UCSD-AML1 (cell line): ENCODE measurements around the gene CUBN.

ENCODE experiments used
- DNase-seq: peaks from one replicate; lab custom pipeline; 2025; ENCODE audit not compliant: unreplicated experiment; lab: John Stamatoyannopoulos, UW

Gene CUBN

GRCh38 chr10:16992611-16993119 lies 136.9 kb downstream of the CUBN start:
- no peak for DNase-seq

GRCh38 chr10:16991011-16991410 lies 138.6 kb downstream of the CUBN start:
- no peak for DNase-seq

- no peak for DNase-seq
These were observed 139.8 kb downstream of the CUBN start for GRCh38 chr10:16989826-16990293.

- no peak for DNase-seq
These were observed 140.7 kb downstream of the CUBN start for GRCh38 chr10:16988900-16989299.

- no peak for DNase-seq
These were observed 141.5 kb downstream of the CUBN start for GRCh38 chr10:16987976-16988610.

- DNase-seq, result no peak
These were observed 142.4 kb downstream of the CUBN start for GRCh38 chr10:16987206-16987621.

GRCh38 chr10:16986406-16987205 lies 143.0 kb downstream of the CUBN start:
- DNase-seq, result no peak

- no peak for DNase-seq
These were observed 143.6 kb downstream of the CUBN start for GRCh38 chr10:16986082-16986405.

GRCh38 chr10:16984242-16984641 lies 145.4 kb downstream of the CUBN start:
- no peak for DNase-seq

- no peak for DNase-seq
These were observed 152.8 kb downstream of the CUBN start for GRCh38 chr10:16976803-16977202.

- DNase-seq, result no peak
These were observed 154.4 kb downstream of the CUBN start for GRCh38 chr10:16975188-16975587.

GRCh38 chr10:16968416-16969041 lies 161.1 kb downstream of the CUBN start:
- DNase-seq, result no peak

GRCh38 chr10:16967866-16968415 lies 161.7 kb downstream of the CUBN start:
- no peak for DNase-seq

- DNase-seq, result no peak
These were observed 162.4 kb downstream of the CUBN start for GRCh38 chr10:16966991-16967865.

GRCh38 chr10:16965740-16966447 lies 163.7 kb downstream of the CUBN start:
- no peak for DNase-seq

- no peak for DNase-seq
These were observed 164.3 kb downstream of the CUBN start for GRCh38 chr10:16965344-16965616.

- no peak for DNase-seq
These were observed 164.9 kb downstream of the CUBN start for GRCh38 chr10:16964576-16965343.

GRCh38 chr10:16960551-16960950 lies 169.1 kb downstream of the CUBN start:
- no peak for DNase-seq

- no peak for DNase-seq
These were observed 172.6 kb downstream of the CUBN start for GRCh38 chr10:16957038-16957437.
